ENCODE results near the gene TRAPPC4. TPM values are rescaled to one million over a fixed set of nuclear protein-coding genes. Genes with fewer than 3 reads are reported as not detected.

The TRAPPC4 gene
- polyA plus RNA-seq, 1 of the 3 experiments (the other 2 are of a cell fraction): 368 TPM

DNA sequence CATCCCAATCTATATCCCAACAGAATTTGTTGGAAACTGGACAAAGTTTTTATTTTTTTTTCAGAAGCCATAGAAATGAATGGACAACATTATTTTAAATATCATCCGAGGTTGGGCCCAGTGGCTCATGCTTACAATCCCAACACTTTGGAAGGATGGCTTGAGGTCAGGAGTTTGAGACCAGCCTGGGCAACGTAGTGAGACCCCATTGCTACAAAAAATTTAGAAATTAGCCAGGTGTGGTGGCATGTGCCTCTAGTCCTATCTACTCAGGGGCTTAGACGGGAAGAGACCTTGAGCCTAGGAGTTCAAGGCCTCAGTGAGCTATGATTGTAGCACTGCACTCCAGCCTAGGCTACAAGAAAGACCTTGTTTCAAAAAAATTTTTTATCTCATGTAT, 16.2 kb downstream of the TRAPPC4 start:
- Histone ChIP-seq H3K4me3 (ENCODE audit: low read depth in 2 of 2, low read length in 1 of 2) (no peak overlapping the region), H3K9me3 (no peaks in the 10 kb centered on the region), H3K9me2 (no peaks in the 10 kb centered on the region), H3K79me2 (ENCODE audit: insufficient read depth) (no peaks in the 10 kb centered on the region), H3K27ac (ENCODE audit: low read depth in 2 of 2, low read length in 1 of 2) (no peak overlapping the region), H4K20me1 (ENCODE audit: insufficient read depth) (no peaks in the 10 kb centered on the region), H3K4me1 (ENCODE audit: control insufficient read depth in 1 of 2, insufficient read depth in 2 of 2, low read depth in 1 of 2, low read length in 1 of 2) (peaks cover 2 to 3% of the 10 kb centered on the region in 2 experiments; a peak in 2 of 4 replicates), H3K9ac (no peak overlapping the region), H3F3A (replicated peaks; ENCODE audit: insufficient read depth) (no peaks in the 10 kb centered on the region), H3K36me3 (replicated peaks in 1 of 2; ENCODE audit: control insufficient read depth in 1 of 2, insufficient read depth in 2 of 2, low read length in 1 of 2) (no peaks in the 10 kb centered on the region), H3K27me3 (ENCODE audit: insufficient read depth) (no peaks in the 10 kb centered on the region), H3K4me2 (no peak overlapping the region), H2AFZ (ENCODE audit: low read depth) (no peak overlapping the region)
- TF ChIP-seq TAF1 (IDR thresholded peaks at IDR 0.05; ENCODE audit: borderline replicate concordance, low read depth, low read length) (no peak), JUND (IDR thresholded peaks at IDR 0.05) (no peak), CHD2 (IDR thresholded peaks at IDR 0.05; ENCODE audit: low read length, partially characterized antibody) (no peak), FOXJ3 (CRISPR knock-in tag; IDR thresholded peaks at IDR 0.05) (no peak), RCOR1 (IDR thresholded peaks at IDR 0.05; ENCODE audit: low read length) (no peak)
- TF ChIP-seq, protein P1, sequence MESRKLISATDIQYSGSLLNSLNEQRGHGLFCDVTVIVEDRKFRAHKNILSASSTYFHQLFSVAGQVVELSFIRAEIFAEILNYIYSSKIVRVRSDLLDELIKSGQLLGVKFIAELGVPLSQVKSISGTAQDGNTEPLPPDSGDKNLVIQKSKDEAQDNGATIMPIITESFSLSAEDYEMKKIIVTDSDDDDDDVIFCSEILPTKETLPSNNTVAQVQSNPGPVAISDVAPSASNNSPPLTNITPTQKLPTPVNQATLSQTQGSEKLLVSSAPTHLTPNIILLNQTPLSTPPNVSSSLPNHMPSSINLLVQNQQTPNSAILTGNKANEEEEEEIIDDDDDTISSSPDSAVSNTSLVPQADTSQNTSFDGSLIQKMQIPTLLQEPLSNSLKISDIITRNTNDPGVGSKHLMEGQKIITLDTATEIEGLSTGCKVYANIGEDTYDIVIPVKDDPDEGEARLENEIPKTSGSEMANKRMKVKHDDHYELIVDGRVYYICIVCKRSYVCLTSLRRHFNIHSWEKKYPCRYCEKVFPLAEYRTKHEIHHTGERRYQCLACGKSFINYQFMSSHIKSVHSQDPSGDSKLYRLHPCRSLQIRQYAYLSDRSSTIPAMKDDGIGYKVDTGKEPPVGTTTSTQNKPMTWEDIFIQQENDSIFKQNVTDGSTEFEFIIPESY (IDR thresholded peaks at IDR 0.05; ENCODE audit: borderline replicate concordance, low read depth): no peak
- TF ChIP-seq, protein P2, sequence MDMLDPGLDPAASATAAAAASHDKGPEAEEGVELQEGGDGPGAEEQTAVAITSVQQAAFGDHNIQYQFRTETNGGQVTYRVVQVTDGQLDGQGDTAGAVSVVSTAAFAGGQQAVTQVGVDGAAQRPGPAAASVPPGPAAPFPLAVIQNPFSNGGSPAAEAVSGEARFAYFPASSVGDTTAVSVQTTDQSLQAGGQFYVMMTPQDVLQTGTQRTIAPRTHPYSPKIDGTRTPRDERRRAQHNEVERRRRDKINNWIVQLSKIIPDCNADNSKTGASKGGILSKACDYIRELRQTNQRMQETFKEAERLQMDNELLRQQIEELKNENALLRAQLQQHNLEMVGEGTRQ (IDR thresholded peaks at IDR 0.05; ENCODE audit: borderline replicate concordance, low read depth, low read length): no peak
- TF ChIP-seq, protein P3, sequence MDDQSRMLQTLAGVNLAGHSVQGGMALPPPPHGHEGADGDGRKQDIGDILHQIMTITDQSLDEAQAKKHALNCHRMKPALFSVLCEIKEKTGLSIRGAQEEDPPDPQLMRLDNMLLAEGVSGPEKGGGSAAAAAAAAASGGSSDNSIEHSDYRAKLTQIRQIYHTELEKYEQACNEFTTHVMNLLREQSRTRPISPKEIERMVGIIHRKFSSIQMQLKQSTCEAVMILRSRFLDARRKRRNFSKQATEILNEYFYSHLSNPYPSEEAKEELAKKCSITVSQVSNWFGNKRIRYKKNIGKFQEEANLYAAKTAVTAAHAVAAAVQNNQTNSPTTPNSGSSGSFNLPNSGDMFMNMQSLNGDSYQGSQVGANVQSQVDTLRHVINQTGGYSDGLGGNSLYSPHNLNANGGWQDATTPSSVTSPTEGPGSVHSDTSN (IDR thresholded peaks at IDR 0.05): no peak
- POLR2A ChIA-PET: interaction anchor here (0.7 kb wide), 1 partner anchor 378 kb away, joined by 3 read pairs; no protein-coding TSS in a partner anchor
- CTCF ChIA-PET: no interaction called here
- DNase-seq: no peak
- 76% methylated on average over 3 of the region's 3 CpGs for WGBS (ENCODE audit: low lambda C conversion rate)

DNA sequence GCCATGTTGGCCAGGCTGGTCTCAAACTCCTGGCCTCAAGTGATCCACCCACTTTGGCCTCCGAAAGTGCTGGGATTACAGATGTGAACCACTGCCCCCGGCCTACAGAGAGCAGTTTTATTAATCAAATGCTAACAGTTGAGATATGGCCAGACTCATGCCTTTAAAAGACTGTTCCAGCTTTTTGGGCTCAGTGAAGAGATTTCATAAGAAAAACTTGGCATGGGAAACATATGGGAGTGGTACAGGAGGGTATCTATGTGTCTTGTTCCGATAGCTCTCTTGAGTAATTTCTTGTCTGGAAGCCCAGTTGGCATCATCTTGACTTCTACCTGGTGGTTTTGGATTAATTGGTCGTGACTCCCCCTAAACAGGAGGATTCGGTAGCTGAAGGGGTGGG, 20.3 kb downstream of the TRAPPC4 start:
- H3K9ac ChIP-seq: no peak overlapping the region
- H3K27ac ChIP-seq (ENCODE audit: low read depth in 2 of 2, low read length in 1 of 2): no peak overlapping the region
- WGBS (ENCODE audit: low lambda C conversion rate): 77% methylated on average over 5 of the region's 5 CpGs
- no peak overlapping the region for H3K4me2 ChIP-seq
- no peak for DNase-seq
- H3K36me3 ChIP-seq (replicated peaks in 1 of 2; ENCODE audit: control insufficient read depth in 1 of 2, insufficient read depth in 2 of 2, low read length in 1 of 2): no peaks in the 10 kb centered on the region
- H3K9me2 ChIP-seq: no peaks in the 10 kb centered on the region
- H4K20me1 ChIP-seq (ENCODE audit: insufficient read depth): no peaks in the 10 kb centered on the region
- no peaks in the 10 kb centered on the region for H3K79me2 ChIP-seq (ENCODE audit: insufficient read depth)
- H3K27me3 ChIP-seq (ENCODE audit: insufficient read depth): no peaks in the 10 kb centered on the region
- no peaks in the 10 kb centered on the region for H3K4me1 ChIP-seq (ENCODE audit: control insufficient read depth in 1 of 2, insufficient read depth in 2 of 2, low read depth in 1 of 2, low read length in 1 of 2)
- H3K4me3 ChIP-seq (ENCODE audit: low read depth in 2 of 2, low read length in 1 of 2): no peak overlapping the region
- TF ChIP-seq EP300 (IDR thresholded peaks at IDR 0.05; ENCODE audit: borderline replicate concordance in 1 of 2, low read depth in 1 of 2, low read length in 1 of 2): no peak
- no peak for TF ChIP-seq MEF2A (IDR thresholded peaks at IDR 0.05; ENCODE audit: borderline replicate concordance, low read depth)
- no peak for TF ChIP-seq SIN3A (IDR thresholded peaks at IDR 0.05; ENCODE audit: borderline replicate concordance, low read depth, low read length)
- no peak for TF ChIP-seq NFIC (IDR thresholded peaks at IDR 0.05; ENCODE audit: borderline replicate concordance)
- TF ChIP-seq GABPA (IDR thresholded peaks at IDR 0.05; ENCODE audit: low read depth): no peak
- no peak for TF ChIP-seq SMC3 (IDR thresholded peaks at IDR 0.05; ENCODE audit: low read depth, low read length)
- TF ChIP-seq JUND (IDR thresholded peaks at IDR 0.05): no peak
- no peak for TF ChIP-seq RFX5 (IDR thresholded peaks at IDR 0.05; ENCODE audit: low read length)
- no peak for TF ChIP-seq YY1 (IDR thresholded peaks at IDR 0.05; ENCODE audit: low read depth)
- TF ChIP-seq FOXM1 (IDR thresholded peaks at IDR 0.05; ENCODE audit: low read depth): no peak
- TF ChIP-seq, protein P4, sequence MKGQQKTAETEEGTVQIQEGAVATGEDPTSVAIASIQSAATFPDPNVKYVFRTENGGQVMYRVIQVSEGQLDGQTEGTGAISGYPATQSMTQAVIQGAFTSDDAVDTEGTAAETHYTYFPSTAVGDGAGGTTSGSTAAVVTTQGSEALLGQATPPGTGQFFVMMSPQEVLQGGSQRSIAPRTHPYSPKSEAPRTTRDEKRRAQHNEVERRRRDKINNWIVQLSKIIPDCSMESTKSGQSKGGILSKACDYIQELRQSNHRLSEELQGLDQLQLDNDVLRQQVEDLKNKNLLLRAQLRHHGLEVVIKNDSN (IDR thresholded peaks at IDR 0.05; ENCODE audit: borderline replicate concordance, low read depth): no peak
- TF ChIP-seq TAF1 (IDR thresholded peaks at IDR 0.05; ENCODE audit: borderline replicate concordance, low read depth, low read length): no peak
- no peak for TF ChIP-seq ELF1 (IDR thresholded peaks at IDR 0.05)
- no peak for TF ChIP-seq TCF12 (IDR thresholded peaks at IDR 0.05)
- TF ChIP-seq CHD2 (IDR thresholded peaks at IDR 0.05; ENCODE audit: low read length, partially characterized antibody): no peak
- TF ChIP-seq, protein P5, sequence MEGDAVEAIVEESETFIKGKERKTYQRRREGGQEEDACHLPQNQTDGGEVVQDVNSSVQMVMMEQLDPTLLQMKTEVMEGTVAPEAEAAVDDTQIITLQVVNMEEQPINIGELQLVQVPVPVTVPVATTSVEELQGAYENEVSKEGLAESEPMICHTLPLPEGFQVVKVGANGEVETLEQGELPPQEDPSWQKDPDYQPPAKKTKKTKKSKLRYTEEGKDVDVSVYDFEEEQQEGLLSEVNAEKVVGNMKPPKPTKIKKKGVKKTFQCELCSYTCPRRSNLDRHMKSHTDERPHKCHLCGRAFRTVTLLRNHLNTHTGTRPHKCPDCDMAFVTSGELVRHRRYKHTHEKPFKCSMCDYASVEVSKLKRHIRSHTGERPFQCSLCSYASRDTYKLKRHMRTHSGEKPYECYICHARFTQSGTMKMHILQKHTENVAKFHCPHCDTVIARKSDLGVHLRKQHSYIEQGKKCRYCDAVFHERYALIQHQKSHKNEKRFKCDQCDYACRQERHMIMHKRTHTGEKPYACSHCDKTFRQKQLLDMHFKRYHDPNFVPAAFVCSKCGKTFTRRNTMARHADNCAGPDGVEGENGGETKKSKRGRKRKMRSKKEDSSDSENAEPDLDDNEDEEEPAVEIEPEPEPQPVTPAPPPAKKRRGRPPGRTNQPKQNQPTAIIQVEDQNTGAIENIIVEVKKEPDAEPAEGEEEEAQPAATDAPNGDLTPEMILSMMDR (IDR thresholded peaks at IDR 0.05): no peak
- POLR2A ChIA-PET: interaction anchor here (1.4 kb wide), 1 partner anchor 8 kb away, joined by 4 read pairs; no protein-coding TSS in a partner anchor
- no peaks in the 10 kb centered on the region for H3K9me3 ChIP-seq
- no peaks in the 10 kb centered on the region for H3F3A ChIP-seq (replicated peaks; ENCODE audit: insufficient read depth)
- CTCF ChIA-PET: interaction anchor here (1.1 to 1.5 kb wide), 2 partner anchors 11 to 47 kb away, joined by 3 read pairs; no protein-coding TSS in a partner anchor
- no peak overlapping the region for H2AFZ ChIP-seq (ENCODE audit: low read depth)

Measured in SK-N-SH (cell line).